Activated CD4-positive, CD25-positive, alpha-beta regulatory T cell treated with anti-CD3 and anti-CD28 coated beads, Interleukin-2, amount 50 U/mL, for 72 hours (primary cell): ENCODE results near the gene NGLY1.

Experiments used
- DNase-seq: peaks from one replicate; pipeline ENCODE4 v3.0.0; 2021

The NGLY1 gene

GRCh38 chr3:25783661-25784512 lies 644 bp upstream of the NGLY1 start:
- no peak for DNase-seq

GRCh38 chr3:25782636-25782937 lies 656 bp downstream of the NGLY1 start:
- DNase-seq = no peak

GRCh38 chr3:25781758-25782594 lies 1.3 kb downstream of the NGLY1 start:
- DNase-seq = no peak

- no peak for DNase-seq
Measured at GRCh38 chr3:25781145-25781757, 2.0 kb downstream of the NGLY1 start.

GRCh38 chr3:25780618-25781017 lies 2.6 kb downstream of the NGLY1 start:
- no peak for DNase-seq

- DNase-seq = no peak
Measured at GRCh38 chr3:25775936-25776335, 7.3 kb downstream of the NGLY1 start.

GRCh38 chr3:25768851-25769250 lies 14.4 kb downstream of the NGLY1 start:
- DNase-seq = no peak

- DNase-seq = no peak
Measured at GRCh38 chr3:25751725-25752124, 31.5 kb downstream of the NGLY1 start.

- no peak for DNase-seq
Measured at GRCh38 chr3:25751048-25751447, 32.2 kb downstream of the NGLY1 start.

- no peak for DNase-seq
Measured at GRCh38 chr3:25749031-25749581, 34.1 kb downstream of the NGLY1 start.

GRCh38 chr3:25748189-25748588 lies 35.1 kb downstream of the NGLY1 start:
- no peak for DNase-seq

GRCh38 chr3:25747033-25747432 lies 36.2 kb downstream of the NGLY1 start:
- no peak for DNase-seq

- no peak for DNase-seq
Measured at GRCh38 chr3:25744470-25744869, 38.8 kb downstream of the NGLY1 start.

- DNase-seq = no peak
Measured at GRCh38 chr3:25728101-25728500, 55.1 kb downstream of the NGLY1 start.

- DNase-seq = no peak
Measured at GRCh38 chr3:25727316-25727715, 55.9 kb downstream of the NGLY1 start.

- no peak for DNase-seq
Measured at GRCh38 chr3:25725810-25726209, 57.4 kb downstream of the NGLY1 start.

GRCh38 chr3:25724948-25725645 lies 58.1 kb downstream of the NGLY1 start:
- no peak for DNase-seq

GRCh38 chr3:25723802-25724201 lies 59.4 kb downstream of the NGLY1 start:
- DNase-seq = no peak

- no peak for DNase-seq
Measured at GRCh38 chr3:25719321-25719720, 63.9 kb downstream of the NGLY1 start.

- DNase-seq = no peak
Measured at GRCh38 chr3:25713341-25713985, 69.8 kb downstream of the NGLY1 start.

GRCh38 chr3:25711090-25711489 lies 72.2 kb downstream of the NGLY1 start:
- DNase-seq = no peak

- no peak for DNase-seq
Measured at GRCh38 chr3:25708036-25708435, 75.2 kb downstream of the NGLY1 start.
